MM.1S (cell line): ENCODE measurements around the gene CCDC85C.

Source experiments
- CTCF ChIP-seq: fragments of 300-600 bp; sonication (generic); IDR thresholded peaks from 2 replicates; pipeline ENCODE4 v1.5.1; 2016; ENCODE audit warnings: antibody characterized with exemption, low read length, mixed read lengths
- EZH2phosphoT487 ChIP-seq: fragments of 300-600 bp; sonication (generic); IDR thresholded peaks from 2 replicates; pipeline ENCODE4 v1.6.1; 2018; ENCODE audit warnings: antibody characterized with exemption, low read length

- TF ChIP-seq EZH2phosphoT487 (no peak), CTCF (no peak)
These were observed 17.1 kb downstream of the CCDC85C start for GRCh38 chr14:99586761-99587459.
